HEK293 (cell line): ENCODE measurements around the gene N4BP2L2.

Experiments used
- CTCF ChIA-PET: fragments of 350-600 bp; formaldehyde crosslinking; extraction: SDS; loops from one replicate; lab custom pipeline; 2021; ENCODE audit warnings: antibody characterized with exemption; lab: Yijun Ruan, JAX
- POLR2A ChIA-PET: fragments of 300-600 bp; formaldehyde crosslinking; extraction: SDS; loops from one replicate; lab custom pipeline; 2020; ENCODE audit warnings: antibody characterized with exemption, inconsistent platforms; lab: Yijun Ruan, JAX
- H3K27ac ChIP-seq: fragments of 200-500 bp; sonication (Bioruptor generic); 2 replicates; pipeline ENCODE4 v1.5.1; 2014; ENCODE audit warnings: low read depth, low read length, control low read depth, inconsistent platforms; ENCODE audit errors: extremely low read depth
- H3K36me3 ChIP-seq, 2 experiments: fragments of 200-500 bp in 1 of 2; sonication (Bioruptor generic) in 1 of 2; 1 replicate in 1 of 2; 2 replicates in 1 of 2; pipeline ENCODE4 v1.5.1; 2014 to 2017; ENCODE audit warnings: inconsistent platforms in 2 of 2, low read length in 2 of 2; ENCODE audit not compliant: control insufficient read depth in 2 of 2, insufficient read depth in 1 of 2
- H3K4me1 ChIP-seq: fragments of 200-500 bp; sonication (Bioruptor generic); 2 replicates; pipeline ENCODE4 v1.5.1; 2014; ENCODE audit warnings: mild to moderate bottlenecking, low read length, inconsistent platforms; ENCODE audit not compliant: control insufficient read depth, insufficient read depth
- H3K4me3 ChIP-seq: 2 replicates; pipeline ENCODE4 v1.5.1; 2011; ENCODE audit warnings: low read depth, mild to moderate bottlenecking, control low read depth, low read length, moderate library complexity
- H3K9me3 ChIP-seq: fragments of 200-500 bp; sonication (Bioruptor generic); 2 replicates; pipeline ENCODE4 v1.5.1; 2014; ENCODE audit warnings: low read depth, low read length, inconsistent platforms; ENCODE audit not compliant: control insufficient read depth, insufficient read depth
- BCL11A ChIP-seq: fragments of 450-650 bp; formaldehyde crosslinking; IDR thresholded peaks from 2 replicates; pipeline ENCODE4 v1.5.1; 2016; ENCODE audit warnings: low read depth, missing biosample characterization, missing genetic modification characterization
- HOXD13 ChIP-seq: sonication (generic); formaldehyde crosslinking; IDR thresholded peaks from 2 replicates; pipeline ENCODE4 v1.8.0; 2022; ENCODE audit warnings: missing genetic modification reagents, borderline replicate concordance
- IKZF3 ChIP-seq: fragments of 450-650 bp; IDR thresholded peaks from 2 replicates; pipeline ENCODE4 v1.5.0; 2018; ENCODE audit warnings: missing biosample characterization, mild to moderate bottlenecking, missing genetic modification characterization, moderate library complexity
- KLF10 ChIP-seq: fragments of 450-650 bp; IDR thresholded peaks from 2 replicates; pipeline ENCODE4 v1.5.1; 2018; ENCODE audit warnings: missing biosample characterization, mild to moderate bottlenecking, missing genetic modification characterization
- KLF7 ChIP-seq: fragments of 450-650 bp; formaldehyde crosslinking; IDR thresholded peaks from 2 replicates; pipeline ENCODE4 v1.5.1; 2016; ENCODE audit warnings: missing biosample characterization, missing genetic modification characterization, borderline replicate concordance
- OSR2 ChIP-seq: fragments of 450-650 bp; formaldehyde crosslinking; IDR thresholded peaks from 2 replicates; pipeline ENCODE4 v1.5.1; 2016; ENCODE audit warnings: missing biosample characterization, missing genetic modification characterization
- SCRT1 ChIP-seq: fragments of 450-650 bp; formaldehyde crosslinking; IDR thresholded peaks from 2 replicates; pipeline ENCODE4 v1.5.1; 2016; ENCODE audit warnings: missing biosample characterization, missing genetic modification characterization, borderline replicate concordance
- ZNF157 ChIP-seq: fragments of 450-650 bp; formaldehyde crosslinking; IDR thresholded peaks from 2 replicates; pipeline ENCODE4 v1.5.1; 2016; ENCODE audit warnings: missing biosample characterization, missing genetic modification characterization
- ZNF24 ChIP-seq: fragments of 450-650 bp; formaldehyde crosslinking; IDR thresholded peaks from 2 replicates; pipeline ENCODE4 v1.5.1; 2016; ENCODE audit warnings: missing biosample characterization, missing genetic modification characterization
- ZNF248 ChIP-seq: fragments of 450-650 bp; formaldehyde crosslinking; IDR thresholded peaks from 2 replicates; pipeline ENCODE4 v1.5.1; 2017; ENCODE audit warnings: missing biosample characterization, missing genetic modification characterization
- ZNF274 ChIP-seq, 2 experiments: fragments of 200-500 bp in 1 of 2; fragments of 450-650 bp in 1 of 2; sonication (Bioruptor generic) in 1 of 2; formaldehyde crosslinking in 1 of 2; IDR thresholded peaks; 2 replicates each; pipeline versions ENCODE4 v1.5.1 to v1.6.1; 2014 to 2016; ENCODE audit warnings: borderline replicate concordance in 1 of 2, inconsistent platforms in 1 of 2, low read length in 1 of 2, missing biosample characterization in 1 of 2, missing genetic modification characterization in 1 of 2
- ZNF335 ChIP-seq: fragments of 450-650 bp; formaldehyde crosslinking; conservative IDR thresholded peaks from 2 replicates; pipeline ENCODE4 v1.5.1; 2016; ENCODE audit warnings: missing biosample characterization, missing genetic modification characterization
- ZNF341 ChIP-seq: fragments of 450-650 bp; formaldehyde crosslinking; IDR thresholded peaks from 2 replicates; pipeline ENCODE4; 2016; ENCODE audit warnings: low read depth, missing biosample characterization, missing genetic modification characterization
- ZNF664 ChIP-seq: fragments of 450-650 bp; formaldehyde crosslinking; IDR thresholded peaks from 2 replicates; pipeline ENCODE4 v1.5.1; 2016; ENCODE audit warnings: missing biosample characterization, missing genetic modification characterization
- ZNF830 ChIP-seq: fragments of 450-650 bp; IDR thresholded peaks from 2 replicates; pipeline ENCODE4 v1.5.0; 2018; ENCODE audit warnings: missing biosample characterization, missing genetic modification characterization, low read depth, mild to moderate bottlenecking, moderate library complexity
- ZSCAN16 ChIP-seq: fragments of 450-650 bp; formaldehyde crosslinking; IDR thresholded peaks from 2 replicates; pipeline ENCODE4 v1.5.1; 2016; ENCODE audit warnings: missing biosample characterization, missing genetic modification characterization
- TF ChIP-seq, protein P1 (sequence below): fragments of 450-650 bp; formaldehyde crosslinking; IDR thresholded peaks from 2 replicates; pipeline ENCODE4 v1.5.1; 2016; ENCODE audit warnings: missing biosample characterization, missing genetic modification characterization
- TF ChIP-seq, protein P2 (sequence below): fragments of 450-650 bp; formaldehyde crosslinking; IDR thresholded peaks from 2 replicates; pipeline ENCODE4 v1.5.1; 2016; ENCODE audit warnings: missing biosample characterization, missing genetic modification characterization
- TF ChIP-seq, protein P3 (sequence below): fragments of 450-650 bp; formaldehyde crosslinking; IDR thresholded peaks from 2 replicates; pipeline ENCODE4 v1.5.1; 2016; ENCODE audit warnings: missing biosample characterization, missing genetic modification characterization
- TF ChIP-seq, protein P4 (sequence below): fragments of 450-650 bp; formaldehyde crosslinking; IDR thresholded peaks from 2 replicates; pipeline ENCODE4 v1.5.0; 2017; ENCODE audit warnings: missing biosample characterization, missing genetic modification characterization, borderline replicate concordance
- TF ChIP-seq, protein P5 (sequence below): fragments of 450-650 bp; formaldehyde crosslinking; IDR thresholded peaks from 2 replicates; pipeline ENCODE4 v1.5.1; 2016; ENCODE audit warnings: missing biosample characterization, missing genetic modification characterization, borderline replicate concordance

The N4BP2L2 gene

DNA sequence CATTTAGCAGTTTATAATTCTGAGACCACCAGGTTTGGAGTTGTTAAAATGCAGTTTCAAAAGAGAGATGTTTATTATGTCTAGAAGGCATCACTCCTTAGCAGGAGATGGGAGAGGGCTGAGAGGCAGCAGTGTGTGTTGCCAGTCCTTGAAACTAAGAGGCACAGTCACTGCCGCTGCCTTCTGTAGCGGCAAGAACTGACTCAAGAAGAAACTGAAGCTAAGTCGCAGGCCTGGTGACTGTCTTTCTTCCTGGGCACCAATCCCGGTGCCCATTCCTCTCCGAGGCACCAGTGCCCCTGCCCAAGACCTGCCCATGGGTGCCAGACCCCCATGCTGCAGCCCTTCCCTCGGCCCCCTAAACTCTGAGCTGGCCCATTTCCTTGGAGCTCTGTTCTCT is 130.7 kb downstream of the N4BP2L2 start (continued):
- TF ChIP-seq, protein P1, sequence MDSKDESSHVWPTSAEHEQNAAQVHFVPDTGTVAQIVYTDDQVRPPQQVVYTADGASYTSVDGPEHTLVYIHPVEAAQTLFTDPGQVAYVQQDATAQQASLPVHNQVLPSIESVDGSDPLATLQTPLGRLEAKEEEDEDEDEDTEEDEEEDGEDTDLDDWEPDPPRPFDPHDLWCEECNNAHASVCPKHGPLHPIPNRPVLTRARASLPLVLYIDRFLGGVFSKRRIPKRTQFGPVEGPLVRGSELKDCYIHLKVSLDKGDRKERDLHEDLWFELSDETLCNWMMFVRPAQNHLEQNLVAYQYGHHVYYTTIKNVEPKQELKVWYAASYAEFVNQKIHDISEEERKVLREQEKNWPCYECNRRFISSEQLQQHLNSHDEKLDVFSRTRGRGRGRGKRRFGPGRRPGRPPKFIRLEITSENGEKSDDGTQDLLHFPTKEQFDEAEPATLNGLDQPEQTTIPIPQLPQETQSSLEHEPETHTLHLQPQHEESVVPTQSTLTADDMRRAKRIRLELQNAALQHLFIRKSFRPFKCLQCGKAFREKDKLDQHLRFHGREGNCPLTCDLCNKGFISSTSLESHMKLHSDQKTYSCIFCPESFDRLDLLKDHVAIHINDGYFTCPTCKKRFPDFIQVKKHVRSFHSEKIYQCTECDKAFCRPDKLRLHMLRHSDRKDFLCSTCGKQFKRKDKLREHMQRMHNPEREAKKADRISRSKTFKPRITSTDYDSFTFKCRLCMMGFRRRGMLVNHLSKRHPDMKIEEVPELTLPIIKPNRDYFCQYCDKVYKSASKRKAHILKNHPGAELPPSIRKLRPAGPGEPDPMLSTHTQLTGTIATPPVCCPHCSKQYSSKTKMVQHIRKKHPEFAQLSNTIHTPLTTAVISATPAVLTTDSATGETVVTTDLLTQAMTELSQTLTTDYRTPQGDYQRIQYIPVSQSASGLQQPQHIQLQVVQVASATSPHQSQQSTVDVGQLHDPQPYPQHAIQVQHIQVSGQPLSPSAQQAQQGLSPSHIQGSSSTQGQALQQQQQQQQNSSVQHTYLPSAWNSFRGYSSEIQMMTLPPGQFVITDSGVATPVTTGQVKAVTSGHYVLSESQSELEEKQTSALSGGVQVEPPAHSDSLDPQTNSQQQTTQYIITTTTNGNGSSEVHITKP, result no peak
- TF ChIP-seq, protein P2, sequence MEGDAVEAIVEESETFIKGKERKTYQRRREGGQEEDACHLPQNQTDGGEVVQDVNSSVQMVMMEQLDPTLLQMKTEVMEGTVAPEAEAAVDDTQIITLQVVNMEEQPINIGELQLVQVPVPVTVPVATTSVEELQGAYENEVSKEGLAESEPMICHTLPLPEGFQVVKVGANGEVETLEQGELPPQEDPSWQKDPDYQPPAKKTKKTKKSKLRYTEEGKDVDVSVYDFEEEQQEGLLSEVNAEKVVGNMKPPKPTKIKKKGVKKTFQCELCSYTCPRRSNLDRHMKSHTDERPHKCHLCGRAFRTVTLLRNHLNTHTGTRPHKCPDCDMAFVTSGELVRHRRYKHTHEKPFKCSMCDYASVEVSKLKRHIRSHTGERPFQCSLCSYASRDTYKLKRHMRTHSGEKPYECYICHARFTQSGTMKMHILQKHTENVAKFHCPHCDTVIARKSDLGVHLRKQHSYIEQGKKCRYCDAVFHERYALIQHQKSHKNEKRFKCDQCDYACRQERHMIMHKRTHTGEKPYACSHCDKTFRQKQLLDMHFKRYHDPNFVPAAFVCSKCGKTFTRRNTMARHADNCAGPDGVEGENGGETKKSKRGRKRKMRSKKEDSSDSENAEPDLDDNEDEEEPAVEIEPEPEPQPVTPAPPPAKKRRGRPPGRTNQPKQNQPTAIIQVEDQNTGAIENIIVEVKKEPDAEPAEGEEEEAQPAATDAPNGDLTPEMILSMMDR (tag by site-specific recombination), result no peak
- no peak for TF ChIP-seq HOXD13
- no peak for TF ChIP-seq ZNF274 (IDR thresholded peaks at IDR 0.05; ENCODE audit: low read length)
- TF ChIP-seq ZNF274 (tag by site-specific recombination; IDR thresholded peaks at IDR 0.05; ENCODE audit: borderline replicate concordance), result no peak
- no peak for TF ChIP-seq OSR2 (tag by site-specific recombination)
- no peak for TF ChIP-seq ZNF341 (tag by site-specific recombination)

DNA sequence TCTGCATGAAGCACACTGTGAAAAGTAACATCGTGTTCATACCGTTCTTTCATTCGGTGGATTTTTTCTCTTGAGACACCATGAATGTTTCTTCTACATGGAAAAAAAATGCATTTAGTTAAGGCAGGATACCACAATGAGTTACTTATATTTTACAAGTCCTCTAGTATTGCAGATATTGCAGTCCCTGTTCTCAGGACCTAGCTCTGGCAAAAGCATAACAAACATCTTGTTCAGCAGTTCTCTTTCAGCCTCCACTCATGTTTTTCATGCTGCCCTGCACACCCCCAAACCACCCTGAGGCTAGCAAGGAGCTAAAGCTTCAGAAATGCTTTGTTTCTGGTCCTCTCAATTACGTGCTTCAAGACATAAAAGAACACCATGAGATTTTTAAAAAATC is 135.5 kb downstream of the N4BP2L2 start:
- peaks cover 0 to 10% of the 10 kb centered on the region in 2 experiments; a peak in 1 of 3 replicates for H3K36me3 ChIP-seq
- POLR2A ChIA-PET, result no interaction called here
- CTCF ChIA-PET, result interaction anchor here (0.7 to 1.0 kb wide), 2 partner anchors 12 to 28 kb away, joined by 3 read pairs; no protein-coding TSS in a partner anchor

DNA sequence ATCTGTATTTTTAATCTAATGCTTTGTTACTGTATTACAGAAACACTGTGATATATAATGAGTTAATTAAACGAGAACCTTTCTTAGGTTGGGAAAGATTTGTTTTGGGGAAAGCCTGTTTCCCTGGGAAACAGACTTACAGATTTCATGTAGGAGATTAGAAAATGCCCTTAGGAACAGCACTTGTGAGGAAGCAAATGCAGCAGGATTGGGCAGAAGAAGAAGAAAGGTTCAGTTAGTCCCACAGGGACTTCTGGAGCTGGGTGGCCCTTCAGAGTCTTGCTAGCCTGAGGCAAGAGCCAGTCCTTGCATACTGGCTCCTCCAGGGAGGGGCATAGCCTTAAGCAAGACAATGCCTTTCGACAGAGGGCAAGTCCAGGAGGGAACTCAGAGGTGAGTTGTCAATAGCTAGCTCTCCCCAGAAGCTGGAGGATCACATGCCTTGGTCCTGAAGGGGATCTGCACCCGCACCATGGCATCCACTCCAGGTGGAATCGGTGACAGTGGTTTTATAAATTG is 147.4 kb downstream of the N4BP2L2 start:
- ChIA-PET POLR2A (no interaction called here), CTCF (interaction anchor here (0.9 to 1.0 kb wide), 3 partner anchors 23 to 57 kb away, joined by 3 read pairs; no protein-coding TSS in a partner anchor)
- Histone ChIP-seq H3K4me3 (no peak overlapping the region), H3K27ac (no peak overlapping the region), H3K9me3 (no peaks in the 10 kb centered on the region), H3K4me1 (no peaks in the 10 kb centered on the region), H3K36me3 (peaks cover 0 to 13% of the 10 kb centered on the region in 2 experiments; a peak in 2 of 3 replicates)
- TF ChIP-seq ZNF248 (tag by site-specific recombination), result no peak
- TF ChIP-seq, protein P3, sequence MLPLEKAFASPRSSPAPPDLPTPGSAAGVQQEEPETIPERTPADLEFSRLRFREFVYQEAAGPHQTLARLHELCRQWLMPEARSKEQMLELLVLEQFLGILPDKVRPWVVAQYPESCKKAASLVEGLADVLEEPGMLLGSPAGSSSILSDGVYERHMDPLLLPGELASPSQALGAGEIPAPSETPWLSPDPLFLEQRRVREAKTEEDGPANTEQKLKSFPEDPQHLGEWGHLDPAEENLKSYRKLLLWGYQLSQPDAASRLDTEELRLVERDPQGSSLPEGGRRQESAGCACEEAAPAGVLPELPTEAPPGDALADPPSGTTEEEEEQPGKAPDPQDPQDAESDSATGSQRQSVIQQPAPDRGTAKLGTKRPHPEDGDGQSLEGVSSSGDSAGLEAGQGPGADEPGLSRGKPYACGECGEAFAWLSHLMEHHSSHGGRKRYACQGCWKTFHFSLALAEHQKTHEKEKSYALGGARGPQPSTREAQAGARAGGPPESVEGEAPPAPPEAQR (tag by site-specific recombination), result no peak
- TF ChIP-seq ZNF830 (tag by site-specific recombination), result no peak
- no peak for TF ChIP-seq ZNF335
- TF ChIP-seq, protein P4, sequence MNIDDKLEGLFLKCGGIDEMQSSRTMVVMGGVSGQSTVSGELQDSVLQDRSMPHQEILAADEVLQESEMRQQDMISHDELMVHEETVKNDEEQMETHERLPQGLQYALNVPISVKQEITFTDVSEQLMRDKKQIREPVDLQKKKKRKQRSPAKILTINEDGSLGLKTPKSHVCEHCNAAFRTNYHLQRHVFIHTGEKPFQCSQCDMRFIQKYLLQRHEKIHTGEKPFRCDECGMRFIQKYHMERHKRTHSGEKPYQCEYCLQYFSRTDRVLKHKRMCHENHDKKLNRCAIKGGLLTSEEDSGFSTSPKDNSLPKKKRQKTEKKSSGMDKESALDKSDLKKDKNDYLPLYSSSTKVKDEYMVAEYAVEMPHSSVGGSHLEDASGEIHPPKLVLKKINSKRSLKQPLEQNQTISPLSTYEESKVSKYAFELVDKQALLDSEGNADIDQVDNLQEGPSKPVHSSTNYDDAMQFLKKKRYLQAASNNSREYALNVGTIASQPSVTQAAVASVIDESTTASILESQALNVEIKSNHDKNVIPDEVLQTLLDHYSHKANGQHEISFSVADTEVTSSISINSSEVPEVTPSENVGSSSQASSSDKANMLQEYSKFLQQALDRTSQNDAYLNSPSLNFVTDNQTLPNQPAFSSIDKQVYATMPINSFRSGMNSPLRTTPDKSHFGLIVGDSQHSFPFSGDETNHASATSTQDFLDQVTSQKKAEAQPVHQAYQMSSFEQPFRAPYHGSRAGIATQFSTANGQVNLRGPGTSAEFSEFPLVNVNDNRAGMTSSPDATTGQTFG, result no peak
- TF ChIP-seq SCRT1, result no peak
- TF ChIP-seq ZSCAN16 (tag by site-specific recombination), result no peak
- TF ChIP-seq IKZF3 (tag by site-specific recombination), result no peak
- TF ChIP-seq KLF10 (tag by site-specific recombination), result no peak
- no peak for TF ChIP-seq KLF7

More for the DNA sequence above, 135.5 kb downstream of the N4BP2L2 start:
- H3K27ac ChIP-seq, result no peak overlapping the region
- no peak overlapping the region for H3K4me3 ChIP-seq
- H3K4me1 ChIP-seq, result no peaks in the 10 kb centered on the region
- TF ChIP-seq BCL11A (tag by site-specific recombination), result no peak
- TF ChIP-seq, protein P5, sequence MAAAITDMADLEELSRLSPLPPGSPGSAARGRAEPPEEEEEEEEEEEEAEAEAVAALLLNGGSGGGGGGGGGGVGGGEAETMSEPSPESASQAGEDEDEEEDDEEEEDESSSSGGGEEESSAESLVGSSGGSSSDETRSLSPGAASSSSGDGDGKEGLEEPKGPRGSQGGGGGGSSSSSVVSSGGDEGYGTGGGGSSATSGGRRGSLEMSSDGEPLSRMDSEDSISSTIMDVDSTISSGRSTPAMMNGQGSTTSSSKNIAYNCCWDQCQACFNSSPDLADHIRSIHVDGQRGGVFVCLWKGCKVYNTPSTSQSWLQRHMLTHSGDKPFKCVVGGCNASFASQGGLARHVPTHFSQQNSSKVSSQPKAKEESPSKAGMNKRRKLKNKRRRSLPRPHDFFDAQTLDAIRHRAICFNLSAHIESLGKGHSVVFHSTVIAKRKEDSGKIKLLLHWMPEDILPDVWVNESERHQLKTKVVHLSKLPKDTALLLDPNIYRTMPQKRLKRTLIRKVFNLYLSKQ (tag by site-specific recombination), result no peak
- no peak for TF ChIP-seq ZNF157 (tag by site-specific recombination)
- TF ChIP-seq ZNF664 (tag by site-specific recombination), result no peak
- TF ChIP-seq ZNF24, result no peak
- H3K9me3 ChIP-seq, result no peaks in the 10 kb centered on the region
